Mesendoderm (in vitro differentiated cells): ENCODE data around the gene CDKN1C.
"Not testable (repeated sequence)": the region's sequence is repeated elsewhere in the genome, so short reads cannot be mapped to it uniquely, and the experiment has no call there.

Experiments
- DNase-seq: peaks from one replicate; pipeline ENCODE4 v3.0.0; 2013
- H2AK5ac ChIP-seq: 2 replicates; pipeline ENCODE4 v1.6.1; 2013; ENCODE audit warnings: low read length, inconsistent platforms
- H2BK120ac ChIP-seq: 2 replicates; pipeline ENCODE4 v1.6.1; 2013; ENCODE audit warnings: low read depth, mild to moderate bottlenecking, low read length, moderate library complexity, mixed read lengths
- H2BK15ac ChIP-seq: replicated peaks from 2 replicates; pipeline ENCODE4 v1.6.1; 2013; ENCODE audit warnings: low read depth, mild to moderate bottlenecking, moderate library complexity
- H2BK5ac ChIP-seq: 2 replicates; pipeline ENCODE4 v1.6.1; 2013; ENCODE audit warnings: low read length, inconsistent platforms
- H3K18ac ChIP-seq: 2 replicates; pipeline ENCODE4 v1.6.1; 2013; ENCODE audit warnings: mild to moderate bottlenecking, low read length, mixed read lengths
- H3K23ac ChIP-seq: one replicate; pipeline ENCODE4 v1.6.1; 2013; ENCODE audit warnings: low read length
- H3K27ac ChIP-seq: 2 replicates; pipeline ENCODE4 v1.5.1; 2013; ENCODE audit warnings: low read depth, mild to moderate bottlenecking, inconsistent platforms, low read length, moderate library complexity
- H3K27me3 ChIP-seq: 2 replicates; pipeline ENCODE4 v1.6.1; 2013; ENCODE audit warnings: low read length, control low read depth, mild to moderate bottlenecking, inconsistent platforms; ENCODE audit not compliant: insufficient read depth, poor library complexity
- H3K36me3 ChIP-seq: 2 replicates; pipeline ENCODE4 v1.6.1; 2013; ENCODE audit warnings: low read length, inconsistent platforms; ENCODE audit not compliant: control insufficient read depth, insufficient read depth
- H3K4ac ChIP-seq: one replicate; pipeline ENCODE4 v1.6.1; 2013; ENCODE audit warnings: low read depth, mild to moderate bottlenecking, low read length, moderate library complexity
- H3K4me1 ChIP-seq: 2 replicates; pipeline ENCODE4 v1.6.1; 2013; ENCODE audit warnings: low read depth, low read length, inconsistent platforms; ENCODE audit not compliant: control insufficient read depth
- H3K4me2 ChIP-seq: 2 replicates; pipeline ENCODE4 v1.6.1; 2013; ENCODE audit warnings: low read length
- H3K4me3 ChIP-seq: 2 replicates; pipeline ENCODE4 v1.5.1; 2013; ENCODE audit warnings: mild to moderate bottlenecking, low read length
- H3K56ac ChIP-seq: one replicate; pipeline ENCODE4 v1.6.1; 2013; ENCODE audit warnings: low read length
- H3K79me1 ChIP-seq: 2 replicates; pipeline ENCODE4 v1.6.1; 2013; ENCODE audit warnings: low read length, inconsistent platforms
- H3K79me2 ChIP-seq: 2 replicates; pipeline ENCODE4 v1.6.1; 2013; ENCODE audit warnings: mild to moderate bottlenecking, low read length; ENCODE audit not compliant: control insufficient read depth, insufficient read depth
- H3K9ac ChIP-seq: 2 replicates; pipeline ENCODE4 v1.6.1; 2013; ENCODE audit warnings: low read length, inconsistent platforms
- H4K5ac ChIP-seq: one replicate; pipeline ENCODE4 v1.6.1; 2013; ENCODE audit warnings: low read length
- H4K8ac ChIP-seq: one replicate; pipeline ENCODE4 v1.6.1; 2013; ENCODE audit warnings: low read depth, mild to moderate bottlenecking, control low read depth, low read length, moderate library complexity
- WGBS: extraction: QIAGEN DNeasy Blood & Tissue Kit; methylation state at CpG from one replicate; pipeline ENCODE4 v1.1.7; 2013; ENCODE audit warnings: low lambda C conversion rate, missing lambda C conversion rate; ENCODE audit not compliant: insufficient coverage; ENCODE audit errors: extremely low coverage; 5-methylcytosine and 5-hydroxymethylcytosine counted together

CDKN1C gene

DNA sequence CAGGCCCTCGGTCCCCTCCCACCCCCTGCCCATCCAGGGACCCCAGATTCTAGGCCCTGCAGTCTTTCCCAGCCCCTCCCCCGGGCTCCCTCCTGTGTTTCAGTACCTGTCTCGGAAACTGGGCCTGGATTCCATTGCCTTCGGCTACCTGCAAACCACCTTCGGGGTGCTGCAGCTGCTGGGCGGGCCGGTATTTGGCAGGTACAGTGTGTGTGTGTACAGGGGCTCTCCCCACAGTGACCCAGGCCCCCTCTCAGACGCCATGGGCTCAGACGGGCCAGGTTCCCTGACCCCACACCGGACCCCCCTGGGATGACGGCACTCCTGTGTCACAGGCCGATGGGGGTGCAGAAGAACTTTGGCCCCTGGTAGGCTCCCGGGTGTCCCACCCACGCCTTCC lies 22.6 kb upstream of the CDKN1C start:
- H4K5ac ChIP-seq: no peak overlapping the region
- no peaks in the 10 kb centered on the region for H3K27me3 ChIP-seq
- no peaks in the 10 kb centered on the region for H3K4me1 ChIP-seq
- no peaks in the 10 kb centered on the region for H3K36me3 ChIP-seq
- no peak overlapping the region for H3K4ac ChIP-seq
- no peak overlapping the region for H2BK15ac ChIP-seq
- H2AK5ac ChIP-seq: no peak overlapping the region
- H3K9ac ChIP-seq: no peak overlapping the region
- DNase-seq: no peak
- no peak overlapping the region for H3K4me2 ChIP-seq
- no peaks in the 10 kb centered on the region for H3K79me2 ChIP-seq
- WGBS: no CpG with 5 or more reads among the region's 14 CpGs
- no peak overlapping the region for H3K18ac ChIP-seq
- no peak overlapping the region for H3K27ac ChIP-seq
- no peaks in the 10 kb centered on the region for H3K79me1 ChIP-seq
- no peak overlapping the region for H3K4me3 ChIP-seq
- H2BK120ac ChIP-seq: no peak overlapping the region
- H3K56ac ChIP-seq: no peak overlapping the region
- no peak overlapping the region for H4K8ac ChIP-seq
- H3K23ac ChIP-seq: no peak overlapping the region
- no peak overlapping the region for H2BK5ac ChIP-seq

DNA sequence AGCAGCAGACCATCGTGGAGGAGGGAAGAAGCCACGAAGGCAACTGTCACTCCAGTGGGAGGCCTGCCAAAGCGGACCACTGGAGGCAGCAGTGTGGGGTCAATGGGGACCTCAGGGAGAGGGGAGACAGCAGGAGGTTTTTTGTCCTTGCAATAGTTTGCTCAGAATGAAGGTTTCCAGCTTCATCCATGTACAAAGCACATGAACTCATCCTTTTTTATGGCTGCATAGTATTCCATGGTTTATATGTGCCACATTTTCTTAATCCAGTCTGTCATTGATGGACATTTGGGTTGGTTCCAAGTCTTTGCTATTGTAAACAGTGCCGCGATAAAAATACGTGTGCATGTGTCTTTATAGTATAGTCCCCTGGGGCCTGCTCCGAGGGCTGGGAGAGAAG lies 19.7 kb upstream of the CDKN1C start:
- not testable (repeated sequence) for H3K4me1 ChIP-seq, H3K4me2 ChIP-seq, H3K27ac ChIP-seq, H3K4ac ChIP-seq, H3K27me3 ChIP-seq, H2BK120ac ChIP-seq, H3K4me3 ChIP-seq, DNase-seq, H3K56ac ChIP-seq, H3K36me3 ChIP-seq, H3K23ac ChIP-seq, H2AK5ac ChIP-seq, H2BK5ac ChIP-seq, H2BK15ac ChIP-seq, H3K79me1 ChIP-seq, H4K8ac ChIP-seq, H3K18ac ChIP-seq, H4K5ac ChIP-seq, H3K79me2 ChIP-seq, H3K9ac ChIP-seq
- WGBS: no CpG with 5 or more reads among the region's 7 CpGs

DNA sequence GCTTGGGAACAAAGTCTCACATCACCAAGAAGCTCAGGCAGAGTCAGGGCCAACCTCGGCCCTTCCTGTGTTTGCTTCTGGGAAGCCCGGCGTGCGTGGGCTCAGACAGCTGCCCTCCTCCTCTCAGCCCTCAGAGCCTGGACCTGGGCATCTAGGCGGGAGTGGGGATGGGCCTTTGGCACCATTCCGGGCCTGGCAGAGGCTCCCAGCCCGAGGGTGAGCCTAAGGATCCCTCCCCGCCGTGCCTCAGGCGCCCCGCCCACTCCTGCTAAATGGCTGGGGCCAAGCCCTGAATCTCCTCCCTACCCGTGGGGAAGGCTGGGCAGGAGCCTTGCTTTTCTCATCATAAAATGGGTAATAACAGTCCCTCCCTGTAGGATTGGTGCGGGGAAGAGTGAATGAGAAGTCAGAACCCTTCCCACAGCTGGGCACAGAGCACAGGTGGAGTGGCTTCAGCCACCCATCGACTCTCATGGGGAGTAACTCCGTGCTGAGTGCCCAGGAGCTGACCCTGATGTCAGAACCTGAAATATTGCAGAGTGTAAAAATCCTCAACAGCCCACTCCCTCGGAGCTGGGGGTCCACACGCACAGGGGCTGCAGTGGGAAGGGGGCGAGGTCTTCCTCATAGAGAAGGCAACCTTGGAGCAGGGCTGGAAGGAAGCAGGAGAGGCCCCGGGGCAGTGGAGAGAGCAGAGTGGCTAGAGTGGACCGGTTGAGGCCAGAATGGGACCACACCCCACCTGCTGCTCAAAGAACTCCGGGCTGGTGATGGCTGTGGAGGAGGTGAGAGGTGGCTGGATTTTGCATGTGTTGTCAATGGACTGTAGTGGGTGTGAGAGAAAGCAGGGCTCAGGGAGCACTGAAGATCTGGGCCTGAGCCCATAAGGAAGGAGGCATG lies 18.8 kb upstream of the CDKN1C start:
- WGBS: no CpG with 5 or more reads among the region's 21 CpGs
- Histone ChIP-seq H3K36me3 (no peaks in the 10 kb centered on the region), H3K27ac (no peak overlapping the region), H3K4me3 (no peak overlapping the region), H2AK5ac (no peak overlapping the region), H3K79me2 (no peaks in the 10 kb centered on the region), H4K8ac (no peak overlapping the region), H4K5ac (no peak overlapping the region), H3K4ac (no peak overlapping the region), H3K79me1 (no peaks in the 10 kb centered on the region), H3K56ac (no peak overlapping the region), H3K23ac (no peak overlapping the region), H3K4me1 (no peaks in the 10 kb centered on the region), H2BK5ac (no peak overlapping the region), H3K4me2 (no peak overlapping the region), H2BK120ac (no peak overlapping the region), H3K27me3 (no peaks in the 10 kb centered on the region), H3K9ac (no peak overlapping the region), H3K18ac (no peak overlapping the region), H2BK15ac (no peak overlapping the region)
- no peak for DNase-seq

DNA sequence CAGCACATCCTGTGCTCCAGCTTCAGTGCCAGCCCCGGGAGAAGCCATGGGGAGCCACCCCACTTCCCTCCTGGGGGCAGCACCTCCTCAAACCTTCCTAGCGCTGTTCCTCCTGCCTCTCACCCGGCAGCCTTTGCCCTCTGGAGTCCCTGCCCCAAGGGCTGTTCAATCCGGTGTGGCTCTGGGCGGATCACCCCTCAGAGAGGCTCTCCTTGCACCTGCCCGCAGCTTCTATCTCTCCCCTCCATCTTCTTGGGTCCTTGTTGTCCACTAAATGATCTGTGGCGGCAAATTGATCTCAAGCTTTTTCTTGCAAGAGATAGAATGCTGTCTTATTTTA lies 18.1 kb upstream of the CDKN1C start:
- no peak overlapping the region for H2BK5ac ChIP-seq
- H3K27ac ChIP-seq: no peak overlapping the region
- no peaks in the 10 kb centered on the region for H3K79me1 ChIP-seq
- no peak overlapping the region for H3K4me2 ChIP-seq
- H4K5ac ChIP-seq: no peak overlapping the region
- no peak overlapping the region for H2AK5ac ChIP-seq
- no peak overlapping the region for H3K9ac ChIP-seq
- H3K23ac ChIP-seq: no peak overlapping the region
- H3K4ac ChIP-seq: no peak overlapping the region
- H3K79me2 ChIP-seq: no peaks in the 10 kb centered on the region
- no peak overlapping the region for H3K18ac ChIP-seq
- no peak for DNase-seq
- no CpG with 5 or more reads among the region's 7 CpGs for WGBS
- H3K27me3 ChIP-seq: no peaks in the 10 kb centered on the region
- no peak overlapping the region for H3K56ac ChIP-seq
- no peak overlapping the region for H3K4me3 ChIP-seq
- H4K8ac ChIP-seq: no peak overlapping the region
- no peaks in the 10 kb centered on the region for H3K36me3 ChIP-seq
- no peak overlapping the region for H2BK15ac ChIP-seq
- no peaks in the 10 kb centered on the region for H3K4me1 ChIP-seq
- H2BK120ac ChIP-seq: no peak overlapping the region

DNA sequence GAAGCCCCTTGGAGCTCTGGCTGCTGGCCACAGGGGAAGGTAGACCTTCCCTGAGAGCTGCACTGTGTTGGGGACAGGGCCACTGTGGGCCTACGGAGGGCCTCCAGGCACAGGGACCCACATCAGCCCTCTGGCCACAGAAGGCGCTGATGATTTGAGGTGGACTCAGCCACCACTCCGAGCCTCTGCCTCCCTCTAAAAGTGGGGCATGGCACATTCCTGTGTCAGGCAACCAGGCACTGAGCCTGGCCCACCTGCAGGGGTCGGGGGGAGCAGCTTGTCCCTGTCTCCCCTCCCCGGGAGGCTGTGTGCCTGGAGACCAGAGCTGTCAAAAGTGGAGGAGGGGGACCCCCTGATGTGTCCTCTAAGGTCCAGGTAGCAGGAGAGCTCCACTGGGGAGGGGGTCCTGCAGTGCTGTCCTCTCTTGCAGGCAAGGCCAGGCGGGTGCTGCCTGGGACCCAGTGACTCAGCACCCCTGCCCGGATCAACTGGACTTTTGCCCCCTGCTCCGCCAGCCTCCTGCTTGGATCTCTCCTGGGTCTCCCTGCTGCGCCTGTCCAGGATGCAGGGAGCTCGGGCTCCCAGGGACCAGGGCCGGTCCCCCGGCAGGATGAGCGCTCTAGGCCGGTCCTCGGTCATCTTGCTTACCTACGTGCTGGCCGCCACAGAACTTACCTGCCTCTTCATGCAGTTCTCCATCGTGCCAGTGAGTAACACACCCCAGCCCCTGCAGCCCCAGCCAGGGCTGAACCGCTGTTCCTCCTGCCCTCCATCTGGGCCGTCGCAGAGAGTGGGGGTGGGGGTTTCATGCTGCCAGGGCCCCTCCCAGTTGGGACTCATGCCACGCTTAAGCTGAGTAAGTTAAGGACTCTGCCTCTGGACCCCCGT lies 17.5 kb upstream of the CDKN1C start:
- H3K4me1 ChIP-seq: no peaks in the 10 kb centered on the region
- no peak overlapping the region for H3K23ac ChIP-seq
- no CpG with 5 or more reads among the region's 23 CpGs for WGBS
- H3K27me3 ChIP-seq: no peaks in the 10 kb centered on the region
- H3K4me3 ChIP-seq: no peak overlapping the region
- no peak overlapping the region for H2BK15ac ChIP-seq
- H3K18ac ChIP-seq: no peak overlapping the region
- no peak overlapping the region for H3K4ac ChIP-seq
- H2AK5ac ChIP-seq: no peak overlapping the region
- peak; percentile 44 for DNase-seq
- no peak overlapping the region for H3K27ac ChIP-seq
- peak overlapping the region; percentile 79 for H3K9ac ChIP-seq
- peak overlapping the region; percentile 79 for H3K4me2 ChIP-seq
- no peak overlapping the region for H4K5ac ChIP-seq
- no peak overlapping the region for H2BK120ac ChIP-seq
- no peaks in the 10 kb centered on the region for H3K79me2 ChIP-seq
- H3K79me1 ChIP-seq: no peaks in the 10 kb centered on the region
- H3K56ac ChIP-seq: peak overlapping the region; percentile 92
- H4K8ac ChIP-seq: no peak overlapping the region
- H2BK5ac ChIP-seq: no peak overlapping the region
- no peaks in the 10 kb centered on the region for H3K36me3 ChIP-seq
